Caco-2 (cell line): ENCODE results near the gene CFAP210. TPM values are rescaled to one million over a fixed set of nuclear protein-coding genes. Genes with fewer than 3 reads are reported as not detected.

Experiments
- Bru-seq: library from RNA; stranded (reverse); fragments of 400-500 nt; gene quantifications from one replicate; lab custom pipeline; 2021; lab: Mats Ljungman, UMichigan
- BruChase-seq, 2 experiments: library from RNA; stranded (reverse); fragments of 400-500 nt; gene quantifications; one replicate each; lab custom pipeline; 2021; lab: Mats Ljungman, UMichigan
- BruUV-seq: library from RNA; stranded (reverse); fragments of 400-500 nt; replicated peaks from 2 replicates; lab custom pipeline; 2021; lab: Mats Ljungman, UMichigan
- CTCF ChIA-PET: fragments of 300-600 bp; sonication (Branson Sonifier 250); formaldehyde crosslinking; loops from one replicate; lab custom pipeline; 2022; ENCODE audit warnings: antibody characterized with exemption; lab: Charles Lee
- POLR2A ChIA-PET: fragments of 300-600 bp; sonication (Branson Sonifier 250); formaldehyde crosslinking; loops from one replicate; lab custom pipeline; 2022; ENCODE audit warnings: antibody characterized with exemption; lab: Charles Lee
- DNase-seq, 2 experiments: peaks; one replicate each; pipeline versions ENCODE4 v3.0.0 to v3.0.0-alpha.2; 2020 to 2022
- H3K27me3 ChIP-seq: replicated peaks from 2 replicates; pipeline ENCODE4 v1.6.0; 2011; ENCODE audit warnings: low read length; ENCODE audit not compliant: control insufficient read depth, insufficient read depth
- H3K36me3 ChIP-seq: 2 replicates; pipeline ENCODE4 v1.5.1; 2011; ENCODE audit warnings: low read length; ENCODE audit not compliant: control insufficient read depth, insufficient read depth
- H3K4me1 ChIP-seq: fragments of 250-450 bp; sonication (Bioruptor Pico); 2 replicates; pipeline ENCODE4 v1.5.1; 2020; ENCODE audit warnings: mild to moderate bottlenecking
- H3K4me3 ChIP-seq: 2 replicates; pipeline ENCODE4 v1.5.1; 2011; ENCODE audit warnings: low read depth, mild to moderate bottlenecking, control low read depth, low read length
- H3K9me3 ChIP-seq: fragments of 250-450 bp; sonication (Bioruptor Pico); 2 replicates; pipeline ENCODE4 v1.5.1; 2020; ENCODE audit warnings: mild to moderate bottlenecking, moderate library complexity
- H3K27ac Mint-ChIP-seq: one replicate; pipeline ENCODE4 v1.8.0; 2022; ENCODE audit warnings: mixed read lengths; ENCODE audit not compliant: unreplicated experiment
- H3K27me3 Mint-ChIP-seq: one replicate; pipeline ENCODE4 v1.8.0; 2022; ENCODE audit warnings: mixed read lengths; ENCODE audit not compliant: insufficient read depth, unreplicated experiment
- H3K36me3 Mint-ChIP-seq: one replicate; pipeline ENCODE4 v1.8.0; 2022; ENCODE audit warnings: mild to moderate bottlenecking, mixed read lengths; ENCODE audit not compliant: insufficient read depth, unreplicated experiment
- H3K4me1 Mint-ChIP-seq: one replicate; pipeline ENCODE4 v1.8.0; 2022; ENCODE audit warnings: low read depth, mixed read lengths; ENCODE audit not compliant: unreplicated experiment
- H3K4me3 Mint-ChIP-seq: one replicate; pipeline ENCODE4 v1.8.0; 2022; ENCODE audit warnings: mild to moderate bottlenecking, moderate library complexity, mixed read lengths; ENCODE audit not compliant: unreplicated experiment
- H3K9me3 Mint-ChIP-seq: one replicate; pipeline ENCODE4 v1.8.0; 2022; ENCODE audit warnings: mixed read lengths; ENCODE audit not compliant: unreplicated experiment
- intact Hi-C: fragments of 100-400 bp; cut with micrococcal nuclease; formaldehyde crosslinking; loops from one replicate; pipeline ENCODE4 v1.10.0; 2022; ENCODE audit not compliant: unreplicated experiment
- long read RNA-seq: library from polyadenylated mRNA; stranded (forward); transcript quantifications from one replicate; pipeline ENCODE4 v2.0.0, GENCODE V29; 2022
- total RNA-seq: library from RNA; stranded (reverse); gene quantifications from 2 replicates; pipeline ENCODE4 v1.2.3, GENCODE V29; 2022
- TF ChIP-seq, protein P1 (sequence below), 2 experiments: fragments of 200-600 bp in 1 of 2; IDR thresholded peaks; 1 replicate in 1 of 2; 2 replicates in 1 of 2; pipeline versions ENCODE4 v1.5.1 to v1.8.0; 2011 to 2022; ENCODE audit warnings: antibody characterized with exemption in 1 of 2, control low read depth in 1 of 2, inconsistent platforms in 1 of 2, low read depth in 1 of 2, low read length in 1 of 2, mild to moderate bottlenecking in 1 of 2, moderate library complexity in 1 of 2; ENCODE audit not compliant: insufficient read depth in 1 of 2, severe bottlenecking in 1 of 2, unreplicated experiment in 1 of 2

CFAP210 gene, protein sequence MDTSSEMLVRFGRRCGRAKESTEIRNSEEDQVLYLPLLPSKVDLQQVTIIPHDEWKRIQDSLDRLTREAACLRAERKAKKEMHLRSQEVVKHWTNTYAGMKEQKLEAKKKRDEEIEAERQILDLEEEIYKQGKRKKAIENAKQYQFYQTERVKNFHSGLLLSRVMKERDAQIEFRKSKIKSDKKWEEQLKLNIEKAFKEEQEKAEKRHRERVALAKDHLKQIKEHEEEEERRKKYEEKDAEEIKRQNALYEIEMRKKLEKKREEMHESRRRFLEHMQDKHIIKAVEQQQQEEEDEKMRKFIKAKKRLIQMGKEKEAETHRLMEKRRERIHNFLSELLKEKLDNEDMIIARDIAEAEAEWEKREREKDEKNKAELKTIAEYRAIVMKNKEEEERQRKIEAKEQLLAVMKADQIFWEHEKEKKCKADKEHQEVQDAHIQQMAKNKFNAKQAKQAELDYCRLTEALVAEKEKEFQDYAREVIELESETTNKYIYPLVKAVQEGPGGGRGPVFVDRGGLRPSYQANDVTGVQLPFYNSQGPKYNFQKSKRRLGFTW
- total RNA-seq (not detected in 2 replicates), Bru-seq, nascent RNA (percentile 23 among the genes with signal in this experiment), BruChase-seq, experiment 1, labeled RNA remaining after a 2-hour chase (percentile 24 among the genes with signal in this experiment), BruChase-seq, experiment 2, labeled RNA remaining after a 6-hour chase (percentile 28 among the genes with signal in this experiment)
- long read RNA-seq, result 0 reads

DNA sequence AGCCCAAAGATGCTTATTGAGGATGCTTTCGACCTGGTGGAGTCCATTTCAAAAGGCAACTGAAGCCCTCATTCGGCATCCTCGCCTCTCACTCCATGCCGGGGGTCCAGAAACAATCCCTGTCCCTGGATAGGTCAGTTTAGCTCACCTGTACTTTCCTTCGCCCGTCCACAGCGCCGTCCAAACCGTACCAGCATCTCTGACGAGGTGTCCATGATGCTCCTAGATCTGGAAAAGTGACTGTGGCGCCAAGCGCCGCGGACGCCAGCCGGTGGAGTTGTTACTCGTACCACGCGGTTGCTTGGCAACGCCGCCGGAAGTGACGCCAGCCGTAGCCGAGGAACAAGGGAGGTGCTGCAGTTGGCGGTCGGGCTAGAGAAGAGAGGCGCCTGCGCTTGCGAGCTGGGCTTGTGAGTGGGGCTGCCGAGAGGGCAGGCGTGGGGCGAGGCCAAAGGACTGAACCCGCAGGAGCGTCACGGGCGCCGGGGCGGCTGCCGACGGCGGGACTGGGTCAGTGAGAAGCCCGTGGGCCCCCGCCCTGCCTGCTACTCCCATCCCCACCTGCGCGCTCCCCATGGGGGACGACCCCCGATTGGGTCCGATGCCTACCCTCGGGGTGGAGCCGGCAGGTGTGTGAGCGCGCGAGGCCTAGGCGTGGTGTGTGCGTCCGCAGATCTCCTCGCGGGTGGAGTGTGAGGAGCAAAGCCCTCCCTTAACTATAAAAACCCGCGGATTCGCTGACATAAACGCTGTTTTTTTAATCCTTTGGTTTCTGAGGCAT is at the start of gene CFAP210, which contains the start of gene PHOSPHO2:
Gene CFAP210 (minus strand): TSS at position 293 of the 781 bp plus-strand sequence. CDS start 78 bp downstream, at position 215.
Gene PHOSPHO2 (plus strand): TSS at position 357 of the 781 bp plus-strand sequence. CDS start 6,503 bp downstream, outside the sequence.
- H3K9me3 Mint-ChIP-seq, result peaks cover 10% of the 10 kb centered on the region
- H3K9me3 ChIP-seq, result 0 out of 2 replicates have a peak, but pooled peaks cover 4% of the 10 kb centered on the region
- POLR2A ChIA-PET, result interaction anchor here (0.5 to 1.1 kb wide), 5 partner anchors 9 to 110 kb away, joined by 3 to 6 read pairs (median 3); partner anchors contain the start of gene PPIG
- CTCF ChIA-PET, result no interaction called here
- H3K27me3 ChIP-seq, result no peaks in the 10 kb centered on the region
- BruUV-seq, result TSS peak; percentile 58
- TF ChIP-seq, protein P1, sequence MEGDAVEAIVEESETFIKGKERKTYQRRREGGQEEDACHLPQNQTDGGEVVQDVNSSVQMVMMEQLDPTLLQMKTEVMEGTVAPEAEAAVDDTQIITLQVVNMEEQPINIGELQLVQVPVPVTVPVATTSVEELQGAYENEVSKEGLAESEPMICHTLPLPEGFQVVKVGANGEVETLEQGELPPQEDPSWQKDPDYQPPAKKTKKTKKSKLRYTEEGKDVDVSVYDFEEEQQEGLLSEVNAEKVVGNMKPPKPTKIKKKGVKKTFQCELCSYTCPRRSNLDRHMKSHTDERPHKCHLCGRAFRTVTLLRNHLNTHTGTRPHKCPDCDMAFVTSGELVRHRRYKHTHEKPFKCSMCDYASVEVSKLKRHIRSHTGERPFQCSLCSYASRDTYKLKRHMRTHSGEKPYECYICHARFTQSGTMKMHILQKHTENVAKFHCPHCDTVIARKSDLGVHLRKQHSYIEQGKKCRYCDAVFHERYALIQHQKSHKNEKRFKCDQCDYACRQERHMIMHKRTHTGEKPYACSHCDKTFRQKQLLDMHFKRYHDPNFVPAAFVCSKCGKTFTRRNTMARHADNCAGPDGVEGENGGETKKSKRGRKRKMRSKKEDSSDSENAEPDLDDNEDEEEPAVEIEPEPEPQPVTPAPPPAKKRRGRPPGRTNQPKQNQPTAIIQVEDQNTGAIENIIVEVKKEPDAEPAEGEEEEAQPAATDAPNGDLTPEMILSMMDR (IDR thresholded peaks at IDR 0.05; ENCODE audit: insufficient read depth in 1 of 2, low read depth in 1 of 2, low read length in 1 of 2, severe bottlenecking in 1 of 2, unreplicated experiment in 1 of 2), result no peak
- H3K36me3 ChIP-seq, result no peaks in the 10 kb centered on the region
- peak within 1 kb of the TSS; percentile 79 for H3K4me3 ChIP-seq
- DNase-seq, result peak; percentile 98
- intact Hi-C loops, result loop anchor here (1.0 to 2.0 kb wide), 2 partner anchors 21 to 38 kb away; partner anchors contain the start of gene KLHL23
- H3K36me3 Mint-ChIP-seq, result peaks cover 9% of the 10 kb centered on the region
- H3K27me3 Mint-ChIP-seq, result no peaks in the 10 kb centered on the region
- peak within 1 kb of the TSS; percentile 87 for H3K4me3 Mint-ChIP-seq
- H3K27ac Mint-ChIP-seq, result peak within 1 kb of the TSS; percentile 98
- H3K4me1 ChIP-seq, result peaks cover 9% of the 10 kb centered on the region; the same call in 1 of the 2 replicates
- peaks cover 9% of the 10 kb centered on the region for H3K4me1 Mint-ChIP-seq

- Histone ChIP-seq H3K27me3 (no peaks in the 10 kb centered on the region), H3K9me3 (no peaks in the 10 kb centered on the region), H3K4me3 (no peak overlapping the region), H3K4me1 (no peaks in the 10 kb centered on the region), H3K36me3 (no peaks in the 10 kb centered on the region)
- peaks cover 10% of the 10 kb centered on the region for H3K9me3 Mint-ChIP-seq
- TF ChIP-seq, protein P1 (IDR thresholded peaks at IDR 0.05; ENCODE audit: insufficient read depth in 1 of 2, low read depth in 1 of 2, low read length in 1 of 2, severe bottlenecking in 1 of 2, unreplicated experiment in 1 of 2), result no peak
- H3K36me3 Mint-ChIP-seq, result peaks cover 21% of the 10 kb centered on the region
- H3K27me3 Mint-ChIP-seq, result no peaks in the 10 kb centered on the region
- no peaks in the 10 kb centered on the region for H3K4me1 Mint-ChIP-seq
- no peak overlapping the region for H3K27ac Mint-ChIP-seq
- no TSS peak for BruUV-seq
- no peak overlapping the region for H3K4me3 Mint-ChIP-seq
- intact Hi-C loops, result no loop called here
- no peak for DNase-seq
- POLR2A ChIA-PET, result no interaction called here
- CTCF ChIA-PET, result no interaction called here
Observed at GRCh38 chr2:169743549-169743948, 49.3 kb upstream of the CFAP210 start.
